HCT116 (cell line): ENCODE data around the gene AMD1. TPM values are rescaled to one million over a fixed set of nuclear protein-coding genes. Genes with fewer than 3 reads are reported as not detected.

ENCODE experiments used
- ATAC-seq: fragments of 200-7000 bp; cut with Tn5 transposase; 2 replicates; pipeline ENCODE4 v1.9.1; 2020; ENCODE audit warnings: mild to moderate bottlenecking, moderate library complexity
- BruUV-seq: library from RNA; stranded (reverse); fragments of 400-500 nt; replicated peaks from 2 replicates; lab custom pipeline; 2021; lab: Mats Ljungman, UMichigan
- CTCF ChIA-PET: fragments of 300-600 bp; sonication (Branson Sonifier 250); formaldehyde crosslinking; loops from one replicate; lab custom pipeline; 2021; ENCODE audit warnings: antibody characterized with exemption; lab: Charles Lee
- POLR2A ChIA-PET: fragments of 300-600, 350-600 bp; sonication (Branson Sonifier 250); formaldehyde crosslinking; loops from one replicate; lab custom pipeline; 2021; ENCODE audit warnings: antibody characterized with exemption; lab: Charles Lee
- RAD21 ChIA-PET, 2 experiments: fragments of 300-600 bp; sonication (Branson Sonifier 250); formaldehyde crosslinking; loops; one replicate each; lab custom pipeline; 2023; ENCODE audit warnings: low total read pairs in 2 of 2; ENCODE audit not compliant: uncharacterized antibody in 2 of 2, unreplicated experiment in 2 of 2, low non-redundant PET in 1 of 2; lab: Charles Lee
- DNase-seq: peaks from one replicate; pipeline ENCODE4 v3.0.0-alpha.2; 2010; ENCODE audit warnings: low read depth, low spot score
- H2AFZ ChIP-seq: fragments of 200-600 bp; shearing (Covaris generic), sonication (generic); 2 replicates; pipeline ENCODE4 v1.6.1; 2017; ENCODE audit warnings: low read depth, mixed run types, mixed read lengths, antibody characterized with exemption, low read length; ENCODE audit not compliant: poor library complexity, severe bottlenecking
- H3K27ac ChIP-seq: 2 replicates; pipeline ENCODE4 v1.5.1; 2012; ENCODE audit warnings: low read depth, low read length
- H3K27me3 ChIP-seq: fragments of 200-600 bp; sonication (generic); 2 replicates; pipeline ENCODE4 v1.6.1; 2016; ENCODE audit warnings: mixed run types, low read length, mixed read lengths; ENCODE audit not compliant: insufficient read depth
- H3K36me3 ChIP-seq, 2 experiments: fragments of 200-500 bp in 1 of 2; fragments of 200-600 bp in 1 of 2; sonication (Bioruptor generic) in 1 of 2; sonication (generic) in 1 of 2; 2 replicates each; pipeline versions ENCODE4 v1.5.1 to v1.6.1; 2014 to 2016; ENCODE audit warnings: low read length in 2 of 2, inconsistent platforms in 1 of 2, mixed read lengths in 1 of 2, mixed run types in 1 of 2; ENCODE audit not compliant: insufficient read depth in 2 of 2, control insufficient read depth in 1 of 2
- H3K4me1 ChIP-seq, 2 experiments: fragments of 200-600 bp in 1 of 2; sonication (generic) in 1 of 2; 2 replicates each; pipeline versions ENCODE4 v1.5.1 to v1.6.1; 2012 to 2017; ENCODE audit warnings: low read length in 2 of 2, inconsistent platforms in 1 of 2, mild to moderate bottlenecking in 1 of 2, mixed read lengths in 1 of 2, mixed run types in 1 of 2, moderate library complexity in 1 of 2; ENCODE audit not compliant: insufficient read depth in 2 of 2, control insufficient read depth in 1 of 2
- H3K4me2 ChIP-seq: fragments of 200-600 bp; sonication (generic); 2 replicates; pipeline ENCODE4 v1.6.1; 2017; ENCODE audit warnings: mixed run types, low read length, mixed read lengths
- H3K4me3 ChIP-seq, 2 experiments: fragments of 200-600 bp in 1 of 2; sonication (generic) in 1 of 2; replicated peaks in 1 of 2; 2 replicates each; pipeline ENCODE4 v1.5.1; 2011 to 2016; ENCODE audit warnings: low read length in 2 of 2, control low read depth in 1 of 2, low read depth in 1 of 2, mild to moderate bottlenecking in 1 of 2, mixed read lengths in 1 of 2, mixed run types in 1 of 2
- H3K79me2 ChIP-seq: fragments of 200-600 bp; sonication (generic); 2 replicates; pipeline ENCODE4 v1.6.1; 2017; ENCODE audit warnings: mild to moderate bottlenecking, mixed run types, low read length, moderate library complexity, mixed read lengths; ENCODE audit not compliant: insufficient read depth
- H3K9ac ChIP-seq: fragments of 200-600 bp; sonication (generic); 2 replicates; pipeline ENCODE4 v1.6.1; 2016; ENCODE audit warnings: low read length, mixed read lengths
- H3K9me2 ChIP-seq: fragments of 200-600 bp; sonication (generic), shearing (Covaris generic); 2 replicates; pipeline ENCODE4 v1.6.1; 2017; ENCODE audit warnings: mixed run types, mild to moderate bottlenecking, moderate library complexity; ENCODE audit not compliant: insufficient read depth
- H3K9me3 ChIP-seq, 2 experiments: fragments of 200-500 bp in 1 of 2; fragments of 200-600 bp in 1 of 2; sonication (Bioruptor generic) in 1 of 2; sonication (generic) in 1 of 2; 2 replicates each; pipeline ENCODE4 v1.6.1; 2014 to 2017; ENCODE audit warnings: low read length in 2 of 2, mixed read lengths in 2 of 2, inconsistent platforms in 1 of 2, low read depth in 1 of 2, mild to moderate bottlenecking in 1 of 2, mixed run types in 1 of 2, moderate library complexity in 1 of 2; ENCODE audit not compliant: control insufficient read depth in 1 of 2, insufficient read depth in 1 of 2
- H4K20me1 ChIP-seq: fragments of 200-600 bp; sonication (generic), shearing (Covaris generic); 2 replicates; pipeline ENCODE4 v1.6.1; 2017; ENCODE audit warnings: mixed run types, mild to moderate bottlenecking, moderate library complexity; ENCODE audit not compliant: insufficient read depth
- CEBPB ChIP-seq: IDR thresholded peaks from 2 replicates; pipeline ENCODE4 v1.6.1; 2012; ENCODE audit warnings: low read depth
- EGR1 ChIP-seq: IDR thresholded peaks from 2 replicates; pipeline ENCODE4 v1.6.1; 2012; ENCODE audit warnings: low read depth
- ELF1 ChIP-seq: IDR thresholded peaks from 2 replicates; pipeline ENCODE4 v1.6.1; 2012; ENCODE audit warnings: low read depth, borderline replicate concordance
- EZH2 ChIP-seq: fragments of 200-600 bp; sonication (generic); IDR thresholded peaks from 2 replicates; pipeline ENCODE4 v1.6.1; 2017; ENCODE audit warnings: antibody characterized with exemption, mixed run types
- EZH2phosphoT487 ChIP-seq: fragments of 200-600 bp; IDR thresholded peaks from 2 replicates; pipeline ENCODE4 v1.6.1; 2018; ENCODE audit warnings: antibody characterized with exemption, borderline replicate concordance
- FOSL1 ChIP-seq: IDR thresholded peaks from 2 replicates; pipeline ENCODE4 v1.6.1; 2012; ENCODE audit warnings: low read depth
- JUND ChIP-seq: IDR thresholded peaks from 2 replicates; pipeline ENCODE4 v1.6.1; 2012
- POLR2A ChIP-seq: IDR thresholded peaks from 2 replicates; pipeline ENCODE4 v1.7.0; 2011; ENCODE audit warnings: borderline replicate concordance; ENCODE audit not compliant: insufficient read depth, insufficient read length; ENCODE audit errors: extremely low read depth
- RAD21 ChIP-seq: IDR thresholded peaks from 2 replicates; pipeline ENCODE4 v1.6.1; 2012; ENCODE audit warnings: low read depth, mild to moderate bottlenecking
- SIN3A ChIP-seq: IDR thresholded peaks from 2 replicates; pipeline ENCODE4 v1.6.1; 2012; ENCODE audit warnings: low read depth
- SP1 ChIP-seq: IDR thresholded peaks from 2 replicates; pipeline ENCODE4 v1.6.1; 2012; ENCODE audit warnings: low read depth
- SRF ChIP-seq: IDR thresholded peaks from 2 replicates; pipeline ENCODE4 v1.6.1; 2012; ENCODE audit warnings: low read depth
- TCF7L2 ChIP-seq: IDR thresholded peaks from 2 replicates; pipeline ENCODE4 v1.7.0; 2011; ENCODE audit warnings: borderline replicate concordance, inconsistent platforms; ENCODE audit not compliant: insufficient read depth, insufficient read length; ENCODE audit errors: extremely low read depth
- YY1 ChIP-seq: IDR thresholded peaks from 2 replicates; pipeline ENCODE4 v1.6.1; 2011; ENCODE audit warnings: low read length, low read depth, moderate library complexity, mild to moderate bottlenecking; ENCODE audit not compliant: insufficient replicate concordance; ENCODE audit errors: extremely low read depth
- ZFX ChIP-seq: fragments of 450-650 bp; IDR thresholded peaks from 2 replicates; pipeline ENCODE4 v1.6.1; 2017
- intact Hi-C: fragments of 100-400 bp; cut with micrococcal nuclease; formaldehyde crosslinking; loops from 2 replicates; pipeline ENCODE4 v1.10.0; 2022
- total RNA-seq: library from RNA; stranded (reverse); gene quantifications from one replicate; pipeline ENCODE4 v1.2.1, GENCODE V29; 2021; ENCODE audit not compliant: unreplicated experiment
- TF ChIP-seq, protein P1 (sequence below): IDR thresholded peaks from 2 replicates; pipeline ENCODE4 v1.6.1; 2012; ENCODE audit warnings: low read depth
- TF ChIP-seq, protein P2 (sequence below): IDR thresholded peaks from 2 replicates; pipeline ENCODE4 v1.6.1; 2012
- TF ChIP-seq, protein P3 (sequence below): IDR thresholded peaks from 2 replicates; pipeline ENCODE4 v1.6.1; 2012
- TF ChIP-seq, protein P4 (sequence below): IDR thresholded peaks from 2 replicates; pipeline ENCODE4 v1.6.1; 2011; ENCODE audit warnings: mild to moderate bottlenecking, low read length, moderate library complexity; ENCODE audit not compliant: insufficient replicate concordance; ENCODE audit errors: extremely low read depth

AMD1 gene
- total RNA-seq, 1 experiment from 2014 or later: 71.4 TPM

DNA sequence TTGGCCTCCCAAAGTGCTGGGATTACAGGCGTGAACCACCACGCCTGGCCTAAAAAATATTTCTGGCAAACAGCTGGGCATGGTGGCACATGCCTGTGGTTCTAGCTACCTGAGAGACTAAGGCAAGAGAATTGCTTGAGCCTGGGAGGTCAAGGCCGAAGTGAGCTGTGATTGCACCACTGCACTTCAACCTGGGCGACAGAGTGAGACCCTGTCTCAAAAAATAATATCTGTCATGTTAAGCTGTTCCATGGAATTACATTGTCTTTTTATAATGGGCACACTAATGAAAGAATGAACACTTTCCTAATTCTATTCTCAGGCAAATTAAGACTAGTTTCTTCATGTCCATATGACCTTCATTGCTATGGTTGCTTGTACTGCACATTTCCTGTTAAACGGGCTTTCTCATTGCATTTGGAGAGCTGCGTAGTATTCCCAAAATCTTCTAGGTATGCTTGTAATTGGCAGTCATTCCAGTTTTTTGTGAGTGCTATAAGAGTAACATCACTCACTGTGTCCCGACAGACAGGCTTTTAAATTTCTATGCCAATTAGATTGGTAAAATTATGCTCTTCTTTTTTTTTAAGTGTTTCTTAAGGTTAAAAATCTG lies 12.1 kb downstream of the AMD1 start:
- no peak overlapping the region for H2AFZ ChIP-seq
- H3K9me3 ChIP-seq: no peaks in the 10 kb centered on the region
- H3K4me2 ChIP-seq: no peak overlapping the region
- POLR2A ChIA-PET: interaction anchor here (3.3 to 7.6 kb wide), 2 partner anchors 10 to 12 kb away, joined by 15 to 42 read pairs; partner anchors contain the start of gene AMD1
- RAD21 ChIA-PET: no interaction called here
- DNase-seq: no peak
- no peak overlapping the region for H3K4me3 ChIP-seq
- ATAC-seq: no peak; the same call in 1 of the 2 replicates
- H3K4me1 ChIP-seq: peaks cover 0 to 5% of the 10 kb centered on the region in 2 experiments; a peak in 2 of 4 replicates
- peaks cover 74% of the 10 kb centered on the region for H4K20me1 ChIP-seq
- intact Hi-C loops: no loop called here
- CTCF ChIA-PET: interaction anchor here (1.8 kb wide), 1 partner anchor 205 kb away, joined by 6 read pairs; no protein-coding TSS in a partner anchor
- peaks cover 100% of the 10 kb centered on the region for H3K79me2 ChIP-seq
- TF ChIP-seq JUND (no peak), EGR1 (no peak), RAD21 (no peak), EZH2 (no peak), ZFX (no peak), ELF1 (no peak), YY1 (no peak), EZH2phosphoT487 (no peak), SRF (no peak), POLR2A (no peak), TCF7L2 (no peak), SIN3A (no peak), FOSL1 (no peak), CEBPB (no peak), SP1 (no peak)
- TF ChIP-seq, protein P1, sequence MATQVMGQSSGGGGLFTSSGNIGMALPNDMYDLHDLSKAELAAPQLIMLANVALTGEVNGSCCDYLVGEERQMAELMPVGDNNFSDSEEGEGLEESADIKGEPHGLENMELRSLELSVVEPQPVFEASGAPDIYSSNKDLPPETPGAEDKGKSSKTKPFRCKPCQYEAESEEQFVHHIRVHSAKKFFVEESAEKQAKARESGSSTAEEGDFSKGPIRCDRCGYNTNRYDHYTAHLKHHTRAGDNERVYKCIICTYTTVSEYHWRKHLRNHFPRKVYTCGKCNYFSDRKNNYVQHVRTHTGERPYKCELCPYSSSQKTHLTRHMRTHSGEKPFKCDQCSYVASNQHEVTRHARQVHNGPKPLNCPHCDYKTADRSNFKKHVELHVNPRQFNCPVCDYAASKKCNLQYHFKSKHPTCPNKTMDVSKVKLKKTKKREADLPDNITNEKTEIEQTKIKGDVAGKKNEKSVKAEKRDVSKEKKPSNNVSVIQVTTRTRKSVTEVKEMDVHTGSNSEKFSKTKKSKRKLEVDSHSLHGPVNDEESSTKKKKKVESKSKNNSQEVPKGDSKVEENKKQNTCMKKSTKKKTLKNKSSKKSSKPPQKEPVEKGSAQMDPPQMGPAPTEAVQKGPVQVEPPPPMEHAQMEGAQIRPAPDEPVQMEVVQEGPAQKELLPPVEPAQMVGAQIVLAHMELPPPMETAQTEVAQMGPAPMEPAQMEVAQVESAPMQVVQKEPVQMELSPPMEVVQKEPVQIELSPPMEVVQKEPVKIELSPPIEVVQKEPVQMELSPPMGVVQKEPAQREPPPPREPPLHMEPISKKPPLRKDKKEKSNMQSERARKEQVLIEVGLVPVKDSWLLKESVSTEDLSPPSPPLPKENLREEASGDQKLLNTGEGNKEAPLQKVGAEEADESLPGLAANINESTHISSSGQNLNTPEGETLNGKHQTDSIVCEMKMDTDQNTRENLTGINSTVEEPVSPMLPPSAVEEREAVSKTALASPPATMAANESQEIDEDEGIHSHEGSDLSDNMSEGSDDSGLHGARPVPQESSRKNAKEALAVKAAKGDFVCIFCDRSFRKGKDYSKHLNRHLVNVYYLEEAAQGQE: no peak
- TF ChIP-seq, protein P2, sequence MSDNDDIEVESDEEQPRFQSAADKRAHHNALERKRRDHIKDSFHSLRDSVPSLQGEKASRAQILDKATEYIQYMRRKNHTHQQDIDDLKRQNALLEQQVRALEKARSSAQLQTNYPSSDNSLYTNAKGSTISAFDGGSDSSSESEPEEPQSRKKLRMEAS: no peak
- TF ChIP-seq, protein P3, sequence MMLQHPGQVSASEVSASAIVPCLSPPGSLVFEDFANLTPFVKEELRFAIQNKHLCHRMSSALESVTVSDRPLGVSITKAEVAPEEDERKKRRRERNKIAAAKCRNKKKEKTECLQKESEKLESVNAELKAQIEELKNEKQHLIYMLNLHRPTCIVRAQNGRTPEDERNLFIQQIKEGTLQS: no peak
- TF ChIP-seq, protein P4, sequence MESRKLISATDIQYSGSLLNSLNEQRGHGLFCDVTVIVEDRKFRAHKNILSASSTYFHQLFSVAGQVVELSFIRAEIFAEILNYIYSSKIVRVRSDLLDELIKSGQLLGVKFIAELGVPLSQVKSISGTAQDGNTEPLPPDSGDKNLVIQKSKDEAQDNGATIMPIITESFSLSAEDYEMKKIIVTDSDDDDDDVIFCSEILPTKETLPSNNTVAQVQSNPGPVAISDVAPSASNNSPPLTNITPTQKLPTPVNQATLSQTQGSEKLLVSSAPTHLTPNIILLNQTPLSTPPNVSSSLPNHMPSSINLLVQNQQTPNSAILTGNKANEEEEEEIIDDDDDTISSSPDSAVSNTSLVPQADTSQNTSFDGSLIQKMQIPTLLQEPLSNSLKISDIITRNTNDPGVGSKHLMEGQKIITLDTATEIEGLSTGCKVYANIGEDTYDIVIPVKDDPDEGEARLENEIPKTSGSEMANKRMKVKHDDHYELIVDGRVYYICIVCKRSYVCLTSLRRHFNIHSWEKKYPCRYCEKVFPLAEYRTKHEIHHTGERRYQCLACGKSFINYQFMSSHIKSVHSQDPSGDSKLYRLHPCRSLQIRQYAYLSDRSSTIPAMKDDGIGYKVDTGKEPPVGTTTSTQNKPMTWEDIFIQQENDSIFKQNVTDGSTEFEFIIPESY: no peak
- no peaks in the 10 kb centered on the region for H3K27me3 ChIP-seq
- H3K27ac ChIP-seq: no peak overlapping the region
- no peak overlapping the region for H3K9ac ChIP-seq
- peaks cover 19 to 22% of the 10 kb centered on the region in 2 experiments; a peak in 3 of 4 replicates for H3K36me3 ChIP-seq
- no TSS peak for BruUV-seq
- H3K9me2 ChIP-seq: no peaks in the 10 kb centered on the region
